Stimulated activated CD8-positive, alpha-beta memory T cell treated with anti-CD3 and anti-CD28 coated beads, Interleukin-4, amount 100 ng/mL, for 1 hour (primary cell): ENCODE results near the gene METTL9.
"Not testable (repeated sequence)": the region's sequence is repeated elsewhere in the genome, so short reads cannot be mapped to it uniquely, and the experiment has no call there.

Source experiments
- DNase-seq, 2 donors: peaks; one replicate each; pipeline ENCODE4 v3.0.0-alpha.2; 2020; ENCODE audit warnings: low read depth in 2 of 2, low spot score in 1 of 2

METTL9 gene

GRCh38 chr16:21610006-21610544, 10.7 kb downstream of the METTL9 start:
- no peak for DNase-seq

- DNase-seq = no peak
These were observed 11.4 kb downstream of the METTL9 start for GRCh38 chr16:21610766-21611165.

GRCh38 chr16:21611198-21611555, 11.8 kb downstream of the METTL9 start:
- no peak for DNase-seq

GRCh38 chr16:21611556-21612384, 12.4 kb downstream of the METTL9 start:
- no peak for DNase-seq

- no peak for DNase-seq
These were observed 14.0 kb downstream of the METTL9 start for GRCh38 chr16:21613361-21613760.

GRCh38 chr16:21613781-21614180, 14.4 kb downstream of the METTL9 start:
- no peak for DNase-seq

GRCh38 chr16:21614896-21615295, 15.5 kb downstream of the METTL9 start:
- no peak for DNase-seq

GRCh38 chr16:21617607-21618006, 18.2 kb downstream of the METTL9 start:
- no peak for DNase-seq

- no peak for DNase-seq
These were observed 18.9 kb downstream of the METTL9 start for GRCh38 chr16:21618281-21618680.

- DNase-seq = no peak
These were observed 20.5 kb downstream of the METTL9 start for GRCh38 chr16:21619765-21620425.

GRCh38 chr16:21620592-21620991, 21.2 kb downstream of the METTL9 start:
- no peak for DNase-seq

- DNase-seq = no peak
These were observed 23.2 kb downstream of the METTL9 start for GRCh38 chr16:21622545-21622944.

- DNase-seq = no peak
These were observed 25.6 kb downstream of the METTL9 start for GRCh38 chr16:21625026-21625425.

GRCh38 chr16:21626659-21627277, 27.4 kb downstream of the METTL9 start:
- no peak for DNase-seq

- no peak for DNase-seq
These were observed 28.8 kb downstream of the METTL9 start for GRCh38 chr16:21628121-21628726.

- no peak for DNase-seq
These were observed 29.4 kb downstream of the METTL9 start for GRCh38 chr16:21628772-21629171.

- DNase-seq = not testable (repeated sequence)
These were observed 30.5 kb downstream of the METTL9 start for GRCh38 chr16:21629616-21630539.

GRCh38 chr16:21630866-21631265, 31.5 kb downstream of the METTL9 start:
- DNase-seq = not testable (repeated sequence)

- DNase-seq = not testable (repeated sequence)
These were observed 32.0 kb downstream of the METTL9 start for GRCh38 chr16:21631376-21631775.

GRCh38 chr16:21631951-21632575, 32.7 kb downstream of the METTL9 start:
- not testable (repeated sequence) for DNase-seq
